ENCODE results near the gene ZDHHC12.
"Not testable (repeated sequence)": the region's sequence is repeated elsewhere in the genome, so short reads cannot be mapped to it uniquely, and the experiment has no call there.

Gene ZDHHC12

DNA sequence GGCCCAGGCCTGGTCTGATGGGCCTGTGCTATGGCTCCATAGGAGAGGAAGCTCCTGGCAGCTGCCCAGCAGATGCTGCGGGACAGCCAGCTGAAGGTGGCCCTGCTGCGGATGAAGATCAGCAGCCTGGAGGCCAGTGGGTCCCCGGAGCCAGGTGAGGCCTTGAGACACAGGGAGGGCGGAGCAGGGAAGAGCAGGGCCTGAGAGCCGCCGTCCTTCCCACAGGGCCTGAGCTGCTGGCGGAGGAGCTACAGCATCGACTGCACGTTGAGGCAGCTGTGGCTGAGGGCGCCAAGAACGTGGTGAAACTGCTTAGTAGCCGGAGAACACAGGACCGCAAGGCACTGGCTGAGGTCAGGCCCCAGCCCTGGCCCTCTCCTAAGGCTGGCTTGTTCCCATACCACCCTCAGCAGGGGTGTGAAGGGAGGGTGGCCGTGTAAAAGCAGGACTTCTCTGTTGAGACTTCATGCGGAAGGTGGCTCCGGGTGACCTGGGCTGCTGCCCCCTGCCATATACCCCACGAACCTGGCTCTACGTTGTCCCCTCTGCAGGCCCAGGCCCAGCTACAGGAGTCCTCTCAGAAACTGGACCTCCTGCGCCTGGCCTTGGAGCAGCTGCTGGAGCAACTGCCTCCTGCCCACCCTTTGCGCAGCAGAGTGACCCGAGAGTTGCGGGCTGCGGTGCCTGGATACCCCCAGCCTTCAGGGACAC, 17.1 kb downstream of the ZDHHC12 start:
- DNase-seq: no peak

DNA sequence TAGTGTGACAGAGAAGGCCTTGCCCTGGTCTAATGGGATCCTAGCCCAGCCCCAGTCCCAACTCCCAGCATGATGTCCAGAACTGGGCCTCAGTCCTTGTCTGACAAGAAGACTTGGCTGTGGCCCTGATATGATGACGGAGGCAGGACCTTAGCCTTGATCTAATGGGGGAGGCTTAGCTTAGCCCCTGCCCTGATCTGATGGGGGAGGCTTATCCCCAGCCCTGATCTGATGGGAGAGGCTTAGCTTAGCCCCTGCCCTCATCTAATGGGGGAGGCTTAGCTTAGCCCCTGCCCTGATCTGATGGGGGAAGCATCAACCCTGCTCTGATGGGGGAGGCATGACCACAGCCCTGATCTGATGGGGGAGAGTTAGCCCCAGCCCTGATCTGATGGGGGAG, 17.9 kb downstream of the ZDHHC12 start:
- no peak for DNase-seq

DNA sequence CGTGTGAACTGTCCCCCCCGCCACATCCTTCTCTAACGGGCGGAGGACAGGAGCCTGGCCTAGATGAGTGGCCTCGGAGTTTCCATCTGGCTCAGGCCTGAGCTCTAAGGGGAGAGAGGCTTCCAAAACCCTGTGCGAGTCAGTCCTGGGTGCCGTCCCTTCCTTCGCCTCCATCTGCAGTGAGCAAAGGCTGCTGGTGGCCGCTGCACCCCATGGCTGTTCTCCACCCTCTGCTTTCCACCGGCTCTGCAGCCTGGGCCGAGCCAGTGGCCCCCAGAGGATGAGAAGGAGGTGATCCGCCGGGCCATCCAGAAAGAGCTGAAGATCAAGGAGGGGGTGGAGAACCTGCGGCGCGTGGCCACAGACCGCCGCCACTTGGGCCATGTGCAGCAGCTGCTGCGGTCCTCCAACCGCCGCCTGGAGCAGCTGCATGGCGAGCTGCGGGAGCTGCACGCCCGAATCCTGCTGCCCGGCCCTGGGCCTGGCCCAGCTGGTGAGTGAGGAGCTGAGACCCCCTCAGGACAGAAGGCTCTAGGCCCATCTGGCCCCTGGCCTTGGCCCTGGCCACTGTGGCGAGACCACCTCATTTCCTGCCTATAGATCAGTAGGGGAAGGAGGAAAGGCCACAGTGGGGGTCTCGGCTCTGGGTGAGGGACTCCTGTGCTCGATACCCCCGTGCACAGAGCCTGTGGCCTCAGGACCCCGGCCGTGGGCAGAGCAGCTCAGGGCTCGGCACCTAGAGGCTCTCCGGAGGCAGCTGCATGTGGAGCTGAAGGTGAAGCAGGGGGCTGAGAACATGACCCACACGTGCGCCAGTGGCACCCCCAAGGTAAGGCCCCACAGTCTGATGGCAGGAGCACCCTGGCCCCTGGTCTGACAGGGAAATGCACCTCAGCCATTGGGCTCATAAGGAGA, 18.6 kb downstream of the ZDHHC12 start:
- no peak for DNase-seq

DNA sequence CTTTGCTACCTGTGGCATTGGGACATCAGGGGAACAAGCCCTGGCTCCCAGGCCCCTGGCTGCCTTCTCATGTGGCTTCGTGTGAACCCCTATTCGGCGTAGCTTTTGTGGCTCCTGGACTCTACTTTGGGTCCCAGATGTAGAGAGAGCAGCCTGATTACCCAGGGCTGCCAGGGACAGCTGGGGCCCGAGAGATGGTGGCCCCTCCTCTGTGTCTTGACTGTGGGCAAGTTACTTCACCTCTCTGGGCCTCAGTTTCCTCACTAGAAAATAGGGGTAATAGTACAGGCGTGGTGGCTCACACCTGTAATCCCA, 19.6 kb downstream of the ZDHHC12 start:
- no peak for DNase-seq

DNA sequence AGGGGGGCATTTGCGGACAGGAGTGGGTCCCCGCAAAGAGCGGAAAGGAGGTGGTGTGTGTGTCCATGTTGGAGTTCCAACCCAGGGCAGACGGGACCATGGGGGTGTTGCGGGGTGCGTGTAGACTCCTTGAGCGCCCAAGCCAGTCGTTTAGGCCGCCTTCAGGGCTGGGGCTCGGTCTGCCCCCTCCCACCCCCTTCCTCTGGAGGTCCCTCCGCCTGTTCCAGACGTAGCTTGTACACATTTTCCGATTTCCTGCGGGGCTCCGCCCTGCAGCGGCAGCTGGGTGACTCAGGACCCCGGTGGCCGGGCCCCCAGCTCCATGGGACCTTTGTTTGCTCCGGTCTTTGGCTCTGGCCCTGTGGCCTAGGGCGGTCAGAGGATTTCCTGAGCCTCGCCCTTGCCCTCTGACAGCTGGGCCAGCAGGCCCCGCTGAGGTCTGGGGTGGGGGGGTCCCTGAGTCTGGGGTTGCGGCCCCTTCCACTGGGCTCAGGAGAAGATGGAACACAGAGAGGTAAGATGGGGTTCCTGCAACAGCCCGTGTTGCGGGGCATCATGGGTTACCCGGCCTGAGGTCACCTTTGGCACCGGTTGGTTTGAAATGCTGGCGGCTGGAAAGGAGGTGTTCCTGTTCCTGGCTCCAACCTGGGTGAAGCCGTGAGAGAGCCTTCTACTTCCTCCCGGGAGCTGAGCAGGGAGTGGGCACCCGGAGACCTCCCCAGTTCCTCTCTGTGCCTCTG, 20.1 kb downstream of the ZDHHC12 start:
- DNase-seq: no peak

DNA sequence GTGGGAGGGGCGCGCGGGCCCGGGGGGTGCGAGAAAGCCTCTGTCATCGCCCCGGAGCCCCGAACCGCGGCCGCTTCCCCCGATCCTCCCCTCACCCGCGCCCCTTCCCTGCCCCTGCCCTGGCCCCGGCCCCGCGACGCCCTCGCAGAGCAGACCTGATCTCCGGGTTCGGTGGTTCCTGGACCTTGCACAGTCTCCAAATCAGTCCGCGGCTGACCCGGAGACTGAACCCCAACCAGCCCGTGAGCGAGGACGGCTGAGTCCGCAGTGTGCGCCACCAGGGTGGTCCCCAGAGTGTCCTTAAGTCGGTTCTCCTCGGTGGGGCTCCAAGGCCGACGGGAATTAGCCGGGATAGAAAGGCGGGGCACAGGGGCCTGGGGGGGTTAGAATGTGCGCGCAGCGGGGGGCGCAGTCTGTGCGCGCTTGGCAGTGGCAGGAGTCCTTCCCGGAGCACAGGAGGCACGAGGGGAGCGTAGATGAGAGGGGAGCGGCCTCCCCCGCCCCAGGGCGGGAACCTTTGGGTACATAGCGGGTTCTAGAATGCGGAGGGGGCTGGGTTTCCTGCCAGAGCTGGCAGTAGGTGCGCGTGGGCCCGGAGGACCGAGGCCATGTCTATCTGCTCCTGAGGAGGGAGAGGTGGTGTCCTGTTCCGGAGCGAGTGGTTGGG, 20.8 kb downstream of the ZDHHC12 start:
- peak in 2 of 6 experiments; percentile 28 to 57 for DNase-seq

DNA sequence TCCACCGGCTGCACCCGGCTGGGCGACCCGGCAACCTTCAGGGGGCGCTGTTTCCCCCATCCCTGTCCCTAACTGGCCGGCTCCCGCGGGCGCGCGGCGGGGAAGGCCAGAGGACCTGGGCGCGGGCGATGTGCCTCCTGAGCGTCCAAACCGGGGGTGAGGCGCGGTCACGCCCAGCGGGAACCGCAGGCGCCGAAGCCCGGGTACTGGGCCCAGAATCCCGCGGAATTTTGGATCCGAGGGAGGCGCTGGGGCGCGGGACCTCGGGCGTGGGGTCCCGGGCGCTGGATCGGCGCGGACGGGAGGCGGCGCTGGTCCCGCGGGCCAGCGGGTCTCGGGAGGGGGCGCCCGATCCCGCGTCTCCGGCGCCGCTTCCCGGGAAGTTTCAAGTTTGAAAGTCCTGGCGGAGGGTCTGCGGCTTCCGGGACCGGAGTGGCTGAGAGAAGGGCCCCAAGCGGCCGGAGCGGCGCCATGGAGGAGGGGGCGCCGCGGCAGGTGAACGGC, 21.4 kb downstream of the ZDHHC12 start, which contains the start of gene PKN3:
Gene PKN3 (plus strand): TSS at position 59 of the 504 bp plus-strand sequence. CDS start 413 bp downstream, at position 472.
- DNase-seq: peak; percentile 54 to 88 (median 76)

DNA sequence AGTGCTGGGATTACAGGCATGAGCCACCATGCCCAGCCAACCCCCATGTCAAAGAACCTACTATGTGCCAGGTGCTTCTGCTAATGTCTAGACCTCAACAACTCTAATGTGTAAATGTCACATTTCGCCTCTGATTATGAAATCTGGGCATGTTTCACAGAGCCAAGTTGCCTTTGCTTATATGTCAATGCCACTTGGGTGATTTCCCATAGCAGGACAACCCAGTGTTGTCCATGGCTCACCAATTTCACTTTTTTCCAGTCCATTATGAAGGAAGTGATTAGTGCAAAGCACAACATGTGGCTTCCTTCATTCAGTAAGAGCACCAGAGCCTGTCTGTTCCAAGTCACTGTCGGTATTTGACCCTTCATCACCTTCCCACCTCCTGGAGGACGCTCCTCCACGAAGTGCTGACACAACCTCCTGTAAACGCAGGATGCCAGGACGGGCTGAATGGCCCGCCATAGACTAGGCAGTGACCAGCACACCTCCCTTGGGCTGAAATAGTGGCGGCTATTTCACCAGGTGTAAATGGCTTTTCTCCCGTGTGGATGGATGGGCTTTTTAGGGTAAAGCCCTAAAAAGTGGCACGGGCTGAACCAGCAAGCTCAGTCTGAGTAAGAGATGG, 22.6 kb downstream of the ZDHHC12 start:
- no peak for DNase-seq

DNA sequence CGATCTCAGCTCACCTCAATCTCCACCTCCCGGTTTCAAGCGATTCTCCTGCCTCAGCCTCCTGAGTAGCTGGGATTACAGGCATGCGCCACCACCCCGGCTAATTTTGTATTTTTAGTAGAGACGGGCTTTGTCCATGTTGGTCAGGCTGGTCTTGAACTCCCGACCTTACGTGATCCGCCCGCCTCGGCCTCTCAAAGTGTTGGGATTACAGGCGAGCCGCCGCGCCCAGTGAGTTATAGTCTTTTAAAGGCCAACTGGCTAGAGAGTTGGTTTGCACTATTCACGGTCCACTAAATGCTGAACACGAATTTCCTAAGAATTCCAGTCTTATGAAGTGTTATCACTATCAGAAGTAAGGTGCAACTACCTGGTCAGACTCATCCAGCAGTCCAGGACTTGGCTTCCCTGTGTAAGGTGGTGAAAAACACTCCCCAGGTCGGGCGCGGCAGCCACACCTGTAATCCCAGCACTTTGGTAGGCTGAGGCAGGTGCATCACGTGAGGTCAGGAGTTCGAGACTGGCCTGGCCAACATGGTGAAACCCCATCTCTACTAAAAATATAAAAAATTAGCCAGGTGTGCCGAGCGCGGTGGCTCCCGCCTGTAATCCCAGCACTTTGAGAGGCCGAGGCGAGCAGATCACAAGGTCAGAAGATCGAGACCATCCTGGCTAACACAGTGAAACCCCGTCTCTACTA, 24.7 kb downstream of the ZDHHC12 start:
- DNase-seq: not testable (repeated sequence)

DNA sequence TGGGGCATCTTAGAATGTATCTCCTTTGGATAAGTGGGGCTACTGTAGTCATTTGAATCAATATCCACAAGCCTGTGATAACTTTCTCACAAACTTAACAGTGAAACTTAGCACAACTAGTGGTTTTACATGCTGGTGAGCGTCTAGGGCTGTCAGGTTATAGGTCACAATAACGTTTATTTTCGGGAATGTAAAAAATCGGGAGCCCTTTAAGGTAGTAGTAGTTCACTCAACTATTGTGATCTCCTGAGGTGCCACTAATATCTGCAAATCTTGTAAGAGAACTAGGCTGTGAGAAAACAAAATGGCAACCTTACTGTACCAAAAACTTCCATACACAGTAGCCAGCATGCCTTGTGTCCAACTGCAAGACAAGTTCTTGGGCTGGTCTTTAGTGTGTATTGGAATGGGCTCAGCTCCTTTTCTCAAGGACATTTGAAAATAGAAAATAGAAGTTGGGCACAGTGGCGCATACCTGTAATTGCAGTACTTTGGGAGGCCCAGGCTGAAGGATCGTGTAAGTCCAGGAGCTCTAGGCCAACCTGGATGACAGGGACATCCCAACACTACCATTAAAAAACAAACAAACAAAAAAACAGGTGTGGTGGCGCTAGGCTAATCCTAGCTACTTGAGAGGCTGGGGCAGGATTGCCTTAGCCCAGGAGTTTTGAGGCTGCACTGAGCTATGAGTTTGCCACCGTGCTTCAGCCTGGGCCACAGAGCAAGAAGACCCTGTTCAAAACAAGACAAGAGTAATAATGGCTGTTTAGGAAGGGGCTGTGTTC, 26.8 kb downstream of the ZDHHC12 start:
- no peak for DNase-seq

DNA sequence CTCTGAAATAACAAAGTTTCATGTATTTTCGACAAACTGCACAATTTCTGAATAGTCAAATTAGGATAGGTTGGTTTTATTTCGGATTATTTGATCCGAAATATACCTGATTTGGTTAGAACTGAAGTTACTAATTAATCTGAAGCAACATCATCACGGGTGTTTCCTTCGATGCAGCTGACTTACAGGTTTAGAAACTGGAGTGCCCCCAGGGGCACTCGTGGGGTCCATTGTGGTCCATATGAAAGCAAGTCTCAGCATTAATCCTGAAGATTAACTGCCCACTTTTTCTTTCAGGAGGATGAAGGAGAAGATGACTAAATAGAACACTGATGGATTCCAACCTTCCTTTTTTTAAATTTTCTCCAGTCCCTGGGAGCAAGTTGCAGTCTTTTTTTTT, 29.6 kb downstream of the ZDHHC12 start:
- no peak for DNase-seq

DNA sequence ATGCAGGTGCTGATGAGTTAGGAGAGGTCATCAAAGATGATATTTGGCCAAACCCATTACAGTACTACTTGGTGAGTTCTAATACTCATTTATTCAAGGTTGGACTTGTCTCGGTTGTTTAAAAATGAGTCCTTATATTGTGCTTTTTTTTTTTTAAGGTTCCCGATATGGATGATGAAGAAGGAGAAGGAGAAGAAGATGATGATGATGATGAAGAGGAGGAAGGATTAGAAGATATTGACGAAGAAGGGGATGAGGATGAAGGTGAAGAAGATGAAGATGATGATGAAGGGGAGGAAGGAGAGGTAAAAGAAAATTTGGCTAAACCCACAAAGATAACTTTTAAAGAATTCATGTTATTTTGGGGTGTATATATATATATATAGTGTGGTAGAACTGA, 30.2 kb downstream of the ZDHHC12 start:
- not testable (repeated sequence) for DNase-seq

DNA sequence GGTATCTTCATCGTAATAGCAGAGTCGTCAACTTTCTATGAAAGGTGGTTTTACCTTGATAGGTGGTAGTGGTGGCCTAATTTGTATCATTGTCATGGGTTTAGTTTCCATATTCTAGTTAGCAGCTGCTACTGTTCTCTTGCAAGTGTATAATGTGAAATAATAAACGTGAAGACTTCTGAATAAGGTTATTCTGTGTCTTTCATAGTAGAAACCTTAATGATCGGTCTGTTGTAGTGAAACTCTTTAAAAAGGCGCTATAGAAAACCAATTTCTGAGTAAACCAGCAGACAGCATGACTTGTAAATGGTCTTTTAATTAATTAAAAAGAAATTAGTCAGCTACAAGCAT, 33.3 kb downstream of the ZDHHC12 start:
- DNase-seq: no peak

DNA sequence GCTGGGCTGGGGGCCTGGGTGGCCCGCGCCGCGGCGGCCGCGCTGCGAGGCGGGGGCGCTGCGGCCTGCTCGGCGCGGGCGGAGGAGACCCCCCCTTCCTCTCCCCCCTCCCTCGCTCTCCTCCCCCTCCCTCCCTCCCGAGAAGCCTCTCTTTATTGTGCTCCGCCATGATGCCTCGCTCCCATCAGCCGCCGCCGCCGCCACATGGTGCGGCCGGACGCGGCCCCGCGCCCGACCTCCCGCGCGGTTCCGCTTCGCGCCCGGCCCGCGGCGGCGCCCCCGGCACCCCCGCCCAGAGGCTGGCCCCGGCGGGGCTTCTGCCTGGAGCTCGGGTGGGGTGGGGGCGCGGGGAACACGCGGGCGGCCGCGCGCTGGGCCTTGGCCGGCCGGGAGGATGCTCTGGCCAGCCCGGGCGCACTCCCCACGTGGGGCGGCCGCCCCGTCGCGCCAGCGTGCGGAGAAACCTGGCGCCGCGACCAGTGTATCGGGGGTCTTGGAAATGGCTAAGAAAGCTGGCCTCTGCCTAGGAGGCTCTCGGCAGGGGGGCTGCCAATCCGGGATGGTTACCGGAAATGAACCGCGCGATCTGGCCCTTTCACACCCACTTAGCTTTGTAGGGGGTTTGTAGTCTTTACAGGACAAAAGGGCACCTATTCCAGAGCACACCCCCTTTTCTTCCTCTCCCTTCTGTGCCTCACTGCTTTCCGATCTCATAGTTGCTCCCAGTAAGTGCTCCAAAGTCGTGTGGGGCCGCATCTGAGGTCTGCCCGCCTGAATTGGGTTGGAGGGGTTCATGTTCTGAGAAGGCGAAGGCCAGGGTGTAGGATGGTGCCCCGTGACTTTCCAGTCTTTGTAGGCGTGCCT, 33.9 kb downstream of the ZDHHC12 start:
- DNase-seq: peak; percentile 23 to 59 (median 40)

DNA sequence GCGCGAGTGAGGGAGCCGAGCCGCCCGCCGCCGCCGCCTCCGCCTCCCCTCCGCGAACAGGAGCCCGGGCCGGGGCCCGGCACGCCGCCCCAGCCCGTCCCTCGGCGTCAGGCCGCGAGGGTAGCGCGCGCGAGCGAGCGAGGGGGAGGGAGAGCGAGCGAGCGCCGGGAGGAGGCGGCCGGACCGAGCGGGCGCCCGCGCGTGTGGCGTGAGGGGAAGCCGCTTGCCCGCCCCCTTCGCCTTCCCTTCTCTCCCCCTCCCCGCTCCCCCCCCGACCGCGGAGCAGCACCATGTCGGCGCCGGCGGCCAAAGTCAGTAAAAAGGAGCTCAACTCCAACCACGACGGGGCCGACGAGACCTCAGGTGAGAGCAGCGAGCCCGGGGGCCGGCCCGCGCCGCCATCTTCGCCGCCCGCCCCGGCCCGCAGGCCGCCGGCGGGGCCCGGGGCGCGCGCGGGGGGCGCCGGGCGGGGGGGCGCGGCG, 34.6 kb downstream of the ZDHHC12 start:
- peak in 3 of 6 experiments; percentile 54 to 77 (median 66) for DNase-seq

DNA sequence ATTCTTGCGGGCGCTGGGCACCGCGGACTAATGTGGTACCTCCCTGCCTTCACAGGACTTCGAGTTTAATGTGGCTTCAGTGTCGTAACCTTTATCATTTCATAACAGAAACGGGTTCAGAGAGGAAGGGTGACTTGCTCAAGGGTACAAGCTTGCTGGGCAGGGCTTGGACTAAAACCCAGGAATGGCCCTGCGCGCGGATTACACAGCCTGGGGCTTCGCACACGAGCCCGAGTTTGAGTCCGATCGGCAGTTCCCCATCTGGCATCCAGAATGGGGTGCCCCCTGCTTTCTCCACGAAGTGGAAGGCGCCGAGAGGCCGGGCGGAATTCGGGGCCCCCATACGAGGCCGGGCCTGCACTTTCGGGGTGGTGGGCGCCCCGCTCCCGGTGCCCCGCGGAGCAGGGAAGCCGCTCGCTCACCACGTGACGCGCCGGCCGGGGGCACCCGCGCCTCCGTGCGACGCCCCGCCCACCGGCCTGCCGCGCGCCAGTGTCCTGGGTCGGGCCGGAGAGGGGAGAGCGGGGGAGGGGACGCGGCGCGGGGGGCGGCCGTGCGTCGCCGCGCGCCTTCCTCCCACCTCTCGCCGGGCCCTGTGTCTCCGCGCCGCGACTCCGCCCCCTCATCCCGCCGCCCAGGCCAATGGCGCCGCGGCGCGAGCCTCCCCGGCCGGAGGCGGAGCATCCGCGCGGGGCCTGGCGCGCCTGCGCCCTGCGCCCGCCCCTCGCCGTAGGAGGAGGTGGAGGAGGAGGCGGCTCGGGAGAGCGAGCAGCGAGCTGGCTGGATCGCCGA, 35.2 kb downstream of the ZDHHC12 start, which contains the start of gene SET:
Gene SET (plus strand): TSS at position 722 of the 792 bp plus-strand sequence. CDS start 361 bp downstream, outside the sequence.
- DNase-seq: peak; percentile 84 to 93 (median 88)

DNA sequence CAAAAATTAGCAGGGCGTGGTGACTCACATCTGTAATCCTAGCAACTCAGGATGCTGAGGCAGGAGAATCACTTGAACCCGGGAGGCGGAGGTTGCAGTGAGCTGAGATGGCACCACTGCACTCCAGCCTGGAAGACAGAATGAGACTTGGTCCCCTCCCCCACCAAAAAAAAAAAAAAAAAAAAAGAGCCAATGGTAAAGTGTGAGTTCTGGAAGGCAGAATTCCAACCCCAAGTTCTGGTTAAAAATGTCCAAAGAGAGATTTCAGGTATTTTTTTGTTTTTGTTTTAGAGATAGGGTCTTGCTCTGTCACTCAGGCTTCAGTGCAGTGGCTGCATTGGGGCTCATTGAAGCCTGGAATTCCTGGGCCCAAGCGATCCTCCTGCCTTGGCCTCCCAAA, 36.5 kb downstream of the ZDHHC12 start:
- no peak for DNase-seq
